ENCODE measurements around the gene NETO1.

DNA sequence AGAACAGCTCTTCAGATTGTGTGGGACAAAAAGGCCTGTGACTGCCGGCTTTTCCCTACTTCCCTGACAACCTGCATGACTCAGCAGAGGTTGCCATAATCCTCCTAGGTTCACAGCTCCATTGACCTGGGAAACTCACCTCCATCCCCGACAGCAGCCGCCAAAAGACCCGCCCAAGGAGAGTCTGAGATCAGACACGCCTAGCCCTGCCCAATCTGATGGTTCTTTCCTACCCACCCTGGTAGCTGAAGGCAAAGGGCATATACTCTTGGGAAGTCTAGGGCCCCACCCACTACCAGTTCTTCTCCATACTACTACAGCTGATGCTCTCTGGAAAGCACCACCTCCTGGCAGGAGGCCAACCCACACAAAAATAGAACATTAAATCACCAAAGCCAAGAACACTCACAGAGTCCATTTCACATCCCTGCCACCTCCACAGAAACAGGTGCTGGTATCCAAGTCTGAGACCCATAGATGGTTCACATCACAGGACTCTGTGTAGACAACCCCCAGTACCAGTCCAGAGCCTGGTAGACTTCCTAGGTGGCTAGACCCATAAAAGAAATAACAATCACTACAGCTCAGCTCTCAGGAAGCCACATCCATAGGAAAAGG, 140.6 kb downstream of the NETO1 start:
- TF ChIP-seq, protein P1, sequence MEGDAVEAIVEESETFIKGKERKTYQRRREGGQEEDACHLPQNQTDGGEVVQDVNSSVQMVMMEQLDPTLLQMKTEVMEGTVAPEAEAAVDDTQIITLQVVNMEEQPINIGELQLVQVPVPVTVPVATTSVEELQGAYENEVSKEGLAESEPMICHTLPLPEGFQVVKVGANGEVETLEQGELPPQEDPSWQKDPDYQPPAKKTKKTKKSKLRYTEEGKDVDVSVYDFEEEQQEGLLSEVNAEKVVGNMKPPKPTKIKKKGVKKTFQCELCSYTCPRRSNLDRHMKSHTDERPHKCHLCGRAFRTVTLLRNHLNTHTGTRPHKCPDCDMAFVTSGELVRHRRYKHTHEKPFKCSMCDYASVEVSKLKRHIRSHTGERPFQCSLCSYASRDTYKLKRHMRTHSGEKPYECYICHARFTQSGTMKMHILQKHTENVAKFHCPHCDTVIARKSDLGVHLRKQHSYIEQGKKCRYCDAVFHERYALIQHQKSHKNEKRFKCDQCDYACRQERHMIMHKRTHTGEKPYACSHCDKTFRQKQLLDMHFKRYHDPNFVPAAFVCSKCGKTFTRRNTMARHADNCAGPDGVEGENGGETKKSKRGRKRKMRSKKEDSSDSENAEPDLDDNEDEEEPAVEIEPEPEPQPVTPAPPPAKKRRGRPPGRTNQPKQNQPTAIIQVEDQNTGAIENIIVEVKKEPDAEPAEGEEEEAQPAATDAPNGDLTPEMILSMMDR (IDR thresholded peaks at IDR 0.05; ENCODE audit: insufficient read depth, low read depth, low read length), result no peak
- no peak for TF ChIP-seq EZH2 (IDR thresholded peaks at IDR 0.05; ENCODE audit: insufficient read depth, low read length)

Measured in astrocyte (in vitro differentiated cells and primary cell).